MM.1S (cell line): ENCODE measurements around the gene ARL5C.

Experiments
- EZH2 ChIP-seq: fragments of 300-600 bp; sonication (generic); optimal IDR thresholded peaks from 2 replicates; pipeline ENCODE3; 2017; ENCODE audit warnings: low read depth, mild to moderate bottlenecking, antibody characterized with exemption, low read length, mixed read lengths
- EZH2phosphoT487 ChIP-seq: fragments of 300-600 bp; sonication (generic); IDR thresholded peaks from 2 replicates; pipeline ENCODE4 v1.6.1; 2018; ENCODE audit warnings: antibody characterized with exemption, low read length
- TF ChIP-seq, protein P1 (sequence below): fragments of 300-600 bp; sonication (generic); IDR thresholded peaks from 2 replicates; pipeline ENCODE4 v1.5.1; 2016; ENCODE audit warnings: antibody characterized with exemption, low read length, mixed read lengths

DNA sequence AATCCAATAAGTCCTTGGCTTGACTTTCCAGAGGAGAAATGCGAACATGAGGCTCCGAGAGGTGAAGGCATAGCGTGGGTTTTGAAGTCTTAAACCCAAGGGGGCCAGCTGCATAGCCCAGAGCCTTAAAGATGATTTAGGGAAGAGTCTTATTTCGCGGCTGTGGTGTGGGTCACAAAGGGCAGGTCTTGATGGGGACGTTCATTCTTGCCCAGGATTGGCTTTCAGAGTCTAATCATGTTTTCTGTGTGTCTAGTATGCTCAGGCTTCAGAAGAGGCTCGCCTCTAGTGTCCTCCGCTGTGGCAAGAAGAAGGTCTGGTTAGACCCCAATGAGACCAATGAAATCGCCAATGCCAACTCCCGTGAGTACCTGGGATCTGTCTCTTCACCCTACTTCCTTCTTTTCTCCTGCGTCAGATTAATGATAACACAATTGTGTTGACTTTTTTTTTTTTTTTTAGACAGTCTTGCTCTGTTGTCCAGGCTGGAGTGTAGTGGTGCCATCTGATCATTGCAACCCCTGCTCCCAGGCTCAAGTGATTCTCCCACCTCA is 35.1 kb upstream of the ARL5C start:
- TF ChIP-seq EZH2phosphoT487, result no peak
- TF ChIP-seq, protein P1, sequence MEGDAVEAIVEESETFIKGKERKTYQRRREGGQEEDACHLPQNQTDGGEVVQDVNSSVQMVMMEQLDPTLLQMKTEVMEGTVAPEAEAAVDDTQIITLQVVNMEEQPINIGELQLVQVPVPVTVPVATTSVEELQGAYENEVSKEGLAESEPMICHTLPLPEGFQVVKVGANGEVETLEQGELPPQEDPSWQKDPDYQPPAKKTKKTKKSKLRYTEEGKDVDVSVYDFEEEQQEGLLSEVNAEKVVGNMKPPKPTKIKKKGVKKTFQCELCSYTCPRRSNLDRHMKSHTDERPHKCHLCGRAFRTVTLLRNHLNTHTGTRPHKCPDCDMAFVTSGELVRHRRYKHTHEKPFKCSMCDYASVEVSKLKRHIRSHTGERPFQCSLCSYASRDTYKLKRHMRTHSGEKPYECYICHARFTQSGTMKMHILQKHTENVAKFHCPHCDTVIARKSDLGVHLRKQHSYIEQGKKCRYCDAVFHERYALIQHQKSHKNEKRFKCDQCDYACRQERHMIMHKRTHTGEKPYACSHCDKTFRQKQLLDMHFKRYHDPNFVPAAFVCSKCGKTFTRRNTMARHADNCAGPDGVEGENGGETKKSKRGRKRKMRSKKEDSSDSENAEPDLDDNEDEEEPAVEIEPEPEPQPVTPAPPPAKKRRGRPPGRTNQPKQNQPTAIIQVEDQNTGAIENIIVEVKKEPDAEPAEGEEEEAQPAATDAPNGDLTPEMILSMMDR, result no peak
- TF ChIP-seq EZH2, result no peak
